ENCODE measurements around the gene TIFAB. TPM values are rescaled to one million over a fixed set of nuclear protein-coding genes. Genes with fewer than 3 reads are reported as not detected.

The TIFAB gene
- total RNA-seq, 1 donor from 2014 or later, result not detected

DNA sequence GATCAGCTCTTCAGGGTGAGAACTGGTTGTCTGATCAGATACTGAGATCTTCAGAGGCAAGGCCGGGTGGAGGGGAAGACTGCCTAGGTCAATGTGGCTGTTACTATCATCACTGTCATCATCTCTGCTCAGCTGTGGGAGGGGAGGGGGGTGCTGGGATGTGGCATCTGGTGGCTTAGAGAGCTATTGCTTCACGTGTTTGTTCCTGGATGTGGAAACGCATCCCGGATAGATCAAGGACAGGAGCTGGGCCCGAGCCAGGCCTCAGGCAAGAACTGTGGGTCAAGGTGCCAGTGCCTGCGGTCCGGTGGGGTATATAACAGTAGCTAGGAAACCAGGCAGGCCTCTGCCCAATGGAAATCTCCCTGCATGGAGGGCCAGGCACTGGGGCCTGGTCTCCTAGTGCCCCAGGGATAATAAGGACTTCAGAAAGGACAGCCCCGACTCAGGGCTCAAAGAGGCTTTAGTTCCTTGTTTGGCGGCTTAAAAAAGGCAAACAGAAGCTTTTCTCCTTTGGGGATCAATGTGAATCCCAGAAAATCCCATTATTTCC lies 30.3 kb upstream of the TIFAB start:
- Mint-ChIP-seq H3K36me3 (ENCODE audit: low read depth, unreplicated experiment) (no peaks in the 10 kb centered on the region), H3K9me3 (ENCODE audit: unreplicated experiment) (no peaks in the 10 kb centered on the region), H3K4me3 (ENCODE audit: unreplicated experiment) (no peak overlapping the region), H3K4me1 (ENCODE audit: low read depth, unreplicated experiment) (no peaks in the 10 kb centered on the region), H3K27me3 (ENCODE audit: low read depth, unreplicated experiment) (peaks cover 70% of the 10 kb centered on the region), H3K27ac (ENCODE audit: unreplicated experiment) (no peak overlapping the region)
- no peak for DNase-seq (ENCODE audit: low read depth)
- no peak overlapping the region for H3K27ac ChIP-seq (ENCODE audit: low read depth, low read length)
- H3K9ac ChIP-seq (ENCODE audit: low read length), result no peak overlapping the region
- FAIRE-seq, result no peak
- H3K27me3 ChIP-seq (ENCODE audit: insufficient read depth, low read length), result peaks cover 34% of the 10 kb centered on the region
- no peaks in the 10 kb centered on the region for H3K4me1 ChIP-seq (ENCODE audit: insufficient read depth, low read length)
- no peaks in the 10 kb centered on the region for H4K20me1 ChIP-seq (ENCODE audit: insufficient read depth, low read length)
- no peak overlapping the region for H2AFZ ChIP-seq (ENCODE audit: low read depth, low read length)
- H3K9me3 ChIP-seq (ENCODE audit: insufficient read depth, low read depth, low read length), result no peaks in the 10 kb centered on the region
- H3K79me2 ChIP-seq (ENCODE audit: insufficient read depth, low read length), result no peaks in the 10 kb centered on the region
- TF ChIP-seq, protein P1, sequence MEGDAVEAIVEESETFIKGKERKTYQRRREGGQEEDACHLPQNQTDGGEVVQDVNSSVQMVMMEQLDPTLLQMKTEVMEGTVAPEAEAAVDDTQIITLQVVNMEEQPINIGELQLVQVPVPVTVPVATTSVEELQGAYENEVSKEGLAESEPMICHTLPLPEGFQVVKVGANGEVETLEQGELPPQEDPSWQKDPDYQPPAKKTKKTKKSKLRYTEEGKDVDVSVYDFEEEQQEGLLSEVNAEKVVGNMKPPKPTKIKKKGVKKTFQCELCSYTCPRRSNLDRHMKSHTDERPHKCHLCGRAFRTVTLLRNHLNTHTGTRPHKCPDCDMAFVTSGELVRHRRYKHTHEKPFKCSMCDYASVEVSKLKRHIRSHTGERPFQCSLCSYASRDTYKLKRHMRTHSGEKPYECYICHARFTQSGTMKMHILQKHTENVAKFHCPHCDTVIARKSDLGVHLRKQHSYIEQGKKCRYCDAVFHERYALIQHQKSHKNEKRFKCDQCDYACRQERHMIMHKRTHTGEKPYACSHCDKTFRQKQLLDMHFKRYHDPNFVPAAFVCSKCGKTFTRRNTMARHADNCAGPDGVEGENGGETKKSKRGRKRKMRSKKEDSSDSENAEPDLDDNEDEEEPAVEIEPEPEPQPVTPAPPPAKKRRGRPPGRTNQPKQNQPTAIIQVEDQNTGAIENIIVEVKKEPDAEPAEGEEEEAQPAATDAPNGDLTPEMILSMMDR (IDR thresholded peaks at IDR 0.05; ENCODE audit: insufficient read depth, low read depth, low read length), result no peak
- no peak for TF ChIP-seq EZH2 (IDR thresholded peaks at IDR 0.05; ENCODE audit: insufficient read depth, low read length)
- H3K4me3 ChIP-seq (ENCODE audit: insufficient read depth, low read depth, low read length), result no peak overlapping the region
- no peaks in the 10 kb centered on the region for H3K36me3 ChIP-seq (ENCODE audit: insufficient read depth, low read length)
- no peak overlapping the region for H3K4me2 ChIP-seq (ENCODE audit: low read length)

DNA sequence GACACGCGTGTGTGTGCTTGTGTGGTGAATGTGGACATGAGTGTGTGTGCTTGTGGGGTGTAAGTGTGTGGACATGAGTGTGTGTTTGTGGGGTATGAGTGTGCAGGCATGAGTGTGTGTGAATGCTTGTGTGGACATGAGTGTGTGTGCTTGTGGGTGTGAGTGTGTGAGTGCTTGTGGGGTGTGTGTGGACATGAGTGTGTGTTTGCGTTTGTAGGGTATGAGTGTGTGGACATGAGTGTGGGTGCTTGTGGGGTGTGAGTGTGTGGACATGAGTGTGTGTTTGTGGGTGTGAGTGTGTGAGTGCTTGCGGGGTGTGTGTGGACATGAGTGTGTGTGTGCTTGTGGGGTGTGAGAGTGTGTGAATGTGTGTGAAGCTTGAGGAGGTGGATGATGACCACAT lies 29.8 kb upstream of the TIFAB start:
- Mint-ChIP-seq H3K4me3 (ENCODE audit: unreplicated experiment) (no peak overlapping the region), H3K4me1 (ENCODE audit: low read depth, unreplicated experiment) (no peaks in the 10 kb centered on the region), H3K9me3 (ENCODE audit: unreplicated experiment) (no peaks in the 10 kb centered on the region), H3K27me3 (ENCODE audit: low read depth, unreplicated experiment) (peaks cover 67% of the 10 kb centered on the region), H3K27ac (ENCODE audit: unreplicated experiment) (no peak overlapping the region), H3K36me3 (ENCODE audit: low read depth, unreplicated experiment) (no peaks in the 10 kb centered on the region)
- TF ChIP-seq EZH2 (IDR thresholded peaks at IDR 0.05; ENCODE audit: insufficient read depth, low read length), result no peak
- TF ChIP-seq, protein P1 (IDR thresholded peaks at IDR 0.05; ENCODE audit: insufficient read depth, low read depth, low read length), result no peak
- Histone ChIP-seq H3K4me2 (ENCODE audit: low read length) (no peak overlapping the region), H3K9me3 (ENCODE audit: insufficient read depth, low read depth, low read length) (no peaks in the 10 kb centered on the region), H3K36me3 (ENCODE audit: insufficient read depth, low read length) (no peaks in the 10 kb centered on the region), H3K79me2 (ENCODE audit: insufficient read depth, low read length) (no peaks in the 10 kb centered on the region), H3K4me3 (ENCODE audit: insufficient read depth, low read depth, low read length) (no peak overlapping the region), H3K27ac (ENCODE audit: low read depth, low read length) (no peak overlapping the region), H3K27me3 (ENCODE audit: insufficient read depth, low read length) (peaks cover 32% of the 10 kb centered on the region), H3K9ac (ENCODE audit: low read length) (no peak overlapping the region), H2AFZ (ENCODE audit: low read depth, low read length) (no peak overlapping the region), H4K20me1 (ENCODE audit: insufficient read depth, low read length) (no peaks in the 10 kb centered on the region), H3K4me1 (ENCODE audit: insufficient read depth, low read length) (no peaks in the 10 kb centered on the region)
- DNase-seq (ENCODE audit: low read depth) (no peak), FAIRE-seq (no peak)

DNA sequence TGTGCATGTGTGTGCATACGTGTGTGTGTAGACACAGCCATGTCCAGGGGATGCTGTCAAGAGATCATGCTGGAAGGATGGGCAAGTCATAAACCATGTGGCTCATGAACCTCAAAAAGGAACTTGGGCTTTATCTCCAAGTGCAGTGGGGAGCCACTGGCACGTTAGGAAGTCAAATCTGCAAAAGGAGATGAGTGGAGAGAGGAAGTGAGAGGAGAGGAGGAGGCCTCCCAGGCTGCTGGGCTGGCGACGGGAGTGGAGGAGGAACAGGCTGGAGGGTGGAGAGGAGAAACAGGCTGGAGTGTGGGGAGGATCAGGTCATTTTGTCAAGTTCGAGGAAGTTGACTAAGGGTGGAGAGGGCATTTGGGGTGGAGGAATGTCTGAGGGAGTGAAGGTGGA lies 29.2 kb upstream of the TIFAB start:
- H3K4me3 ChIP-seq (ENCODE audit: insufficient read depth, low read depth, low read length), result no peak overlapping the region
- H3K36me3 ChIP-seq (ENCODE audit: insufficient read depth, low read length), result no peaks in the 10 kb centered on the region
- Mint-ChIP-seq H3K36me3 (ENCODE audit: low read depth, unreplicated experiment) (no peaks in the 10 kb centered on the region), H3K27me3 (ENCODE audit: low read depth, unreplicated experiment) (peaks cover 67% of the 10 kb centered on the region), H3K4me1 (ENCODE audit: low read depth, unreplicated experiment) (no peaks in the 10 kb centered on the region), H3K4me3 (ENCODE audit: unreplicated experiment) (no peak overlapping the region), H3K27ac (ENCODE audit: unreplicated experiment) (no peak overlapping the region), H3K9me3 (ENCODE audit: unreplicated experiment) (no peaks in the 10 kb centered on the region)
- no peaks in the 10 kb centered on the region for H3K79me2 ChIP-seq (ENCODE audit: insufficient read depth, low read length)
- no peak overlapping the region for H3K27ac ChIP-seq (ENCODE audit: low read depth, low read length)
- H3K9me3 ChIP-seq (ENCODE audit: insufficient read depth, low read depth, low read length), result no peaks in the 10 kb centered on the region
- peaks cover 35% of the 10 kb centered on the region for H3K27me3 ChIP-seq (ENCODE audit: insufficient read depth, low read length)
- H3K4me2 ChIP-seq (ENCODE audit: low read length), result no peak overlapping the region
- no peak overlapping the region for H2AFZ ChIP-seq (ENCODE audit: low read depth, low read length)
- no peak overlapping the region for H3K9ac ChIP-seq (ENCODE audit: low read length)
- no peaks in the 10 kb centered on the region for H3K4me1 ChIP-seq (ENCODE audit: insufficient read depth, low read length)
- TF ChIP-seq, protein P1 (IDR thresholded peaks at IDR 0.05; ENCODE audit: insufficient read depth, low read depth, low read length), result no peak
- TF ChIP-seq EZH2 (IDR thresholded peaks at IDR 0.05; ENCODE audit: insufficient read depth, low read length), result no peak
- DNase-seq (ENCODE audit: low read depth), result no peak
- H4K20me1 ChIP-seq (ENCODE audit: insufficient read depth, low read length), result no peaks in the 10 kb centered on the region
- no peak for FAIRE-seq

All from astrocyte (in vitro differentiated cells and primary cell).